Upper lobe of left lung (tissue), 4 donors: ENCODE data around the gene LPA.

Experiments
- POLR2A ChIP-seq, 4 donors: fragments of 450-650 bp; IDR thresholded peaks; one replicate each; pipeline ENCODE4 v1.5.1; 2016 to 2017; ENCODE audit warnings: antibody characterized with exemption in 4 of 4, mild to moderate bottlenecking in 2 of 4
- TF ChIP-seq, protein P1 (sequence below), 6 experiments: fragments of 450-650 bp in 4 of 6; fragments of 200-600 bp in 2 of 6; sonication (generic) in 2 of 6; IDR thresholded peaks; one replicate each; pipeline ENCODE4 v1.5.1; 2016 to 2019; ENCODE audit warnings: antibody characterized with exemption in 6 of 6

DNA sequence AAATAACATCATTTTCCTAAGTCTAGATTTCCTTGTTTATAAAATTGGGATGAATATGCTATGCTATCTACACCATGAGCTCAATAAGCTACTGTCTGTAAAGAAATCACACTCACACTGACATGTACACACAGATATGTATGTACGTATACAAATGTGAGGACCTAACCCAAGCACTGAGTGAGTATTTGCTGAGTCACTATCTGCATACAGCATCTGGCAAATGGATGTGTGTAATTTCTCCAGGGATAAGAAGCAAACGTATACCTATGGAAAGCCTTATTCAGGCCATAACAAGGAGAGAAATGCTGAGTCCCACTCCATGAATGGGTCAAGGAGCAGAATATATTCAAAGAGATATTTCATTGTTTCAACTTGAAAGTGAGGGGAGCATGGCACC lies 153.9 kb downstream of the LPA start:
- TF ChIP-seq, protein P1, sequence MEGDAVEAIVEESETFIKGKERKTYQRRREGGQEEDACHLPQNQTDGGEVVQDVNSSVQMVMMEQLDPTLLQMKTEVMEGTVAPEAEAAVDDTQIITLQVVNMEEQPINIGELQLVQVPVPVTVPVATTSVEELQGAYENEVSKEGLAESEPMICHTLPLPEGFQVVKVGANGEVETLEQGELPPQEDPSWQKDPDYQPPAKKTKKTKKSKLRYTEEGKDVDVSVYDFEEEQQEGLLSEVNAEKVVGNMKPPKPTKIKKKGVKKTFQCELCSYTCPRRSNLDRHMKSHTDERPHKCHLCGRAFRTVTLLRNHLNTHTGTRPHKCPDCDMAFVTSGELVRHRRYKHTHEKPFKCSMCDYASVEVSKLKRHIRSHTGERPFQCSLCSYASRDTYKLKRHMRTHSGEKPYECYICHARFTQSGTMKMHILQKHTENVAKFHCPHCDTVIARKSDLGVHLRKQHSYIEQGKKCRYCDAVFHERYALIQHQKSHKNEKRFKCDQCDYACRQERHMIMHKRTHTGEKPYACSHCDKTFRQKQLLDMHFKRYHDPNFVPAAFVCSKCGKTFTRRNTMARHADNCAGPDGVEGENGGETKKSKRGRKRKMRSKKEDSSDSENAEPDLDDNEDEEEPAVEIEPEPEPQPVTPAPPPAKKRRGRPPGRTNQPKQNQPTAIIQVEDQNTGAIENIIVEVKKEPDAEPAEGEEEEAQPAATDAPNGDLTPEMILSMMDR (IDR thresholded peaks at IDR 0.05), result no peak
- TF ChIP-seq POLR2A (IDR thresholded peaks at IDR 0.05), result no peak
